K562 (cell line): Measurements from ENCODE around the gene SHF. TPM values are rescaled to one million over a fixed set of nuclear protein-coding genes. Genes with fewer than 3 reads are reported as not detected.

Experiments used
- ATAC-seq: fragments of 200-7000 bp; cut with Tn5 transposase; 3 replicates; pipeline ENCODE4 v1.9.1; 2020; ENCODE audit warnings: moderate library complexity
- BruUV-seq: library from RNA; stranded (reverse); fragments of 400-500 nt; replicated peaks from 2 replicates; lab custom pipeline; 2021; lab: Mats Ljungman, UMichigan
- CTCF ChIA-PET: fragments of 300-600 bp; formaldehyde crosslinking; extraction: SDS; loops from one replicate; lab custom pipeline; 2021; ENCODE audit warnings: low intra/inter-chr PET ratio; lab: Yijun Ruan, JAX
- POLR2A ChIA-PET: fragments of 300-600, 350-650 bp; sonication (Branson Sonifier 250); formaldehyde crosslinking; extraction: SDS; loops from one replicate; lab custom pipeline; 2021; ENCODE audit warnings: antibody characterized with exemption, inconsistent platforms; lab: Yijun Ruan, JAX
- DNase-seq, 4 experiments: peaks; one replicate each; pipeline versions ENCODE4 v3.0.0 to v3.0.0-alpha.2; 2011 to 2018; ENCODE audit warnings: low spot score in 3 of 4, mixed read lengths in 3 of 4; ENCODE audit errors: extremely low read depth in 1 of 4
- FAIRE-seq: peaks from 2 replicates; lab custom pipeline; 2011; peaks lifted over from hg19 to GRCh38; lab: Jason Lieb, UNC
- H2AFZ ChIP-seq: 2 replicates; pipeline ENCODE4 v1.6.0; 2011; ENCODE audit warnings: low read depth, low read length, control low read depth, inconsistent platforms
- H3K27ac ChIP-seq: fragments of 200-600 bp; 3 replicates; pipeline ENCODE4 v1.8.0; 2011; ENCODE audit warnings: low read depth, mild to moderate bottlenecking, control low read depth, inconsistent platforms, low read length, moderate library complexity, mixed read lengths; ENCODE audit errors: extremely low read depth
- H3K27me3 ChIP-seq, 2 experiments: fragments of 300-600 bp in 1 of 2; 2 replicates in 1 of 2; 3 replicates in 1 of 2; pipeline versions ENCODE4 v1.6.0 to v1.8.0; 2011; ENCODE audit warnings: inconsistent platforms in 2 of 2, low read length in 2 of 2, mild to moderate bottlenecking in 1 of 2, mixed read lengths in 1 of 2, moderate library complexity in 1 of 2; ENCODE audit not compliant: control insufficient read depth in 2 of 2, insufficient read depth in 2 of 2
- H3K36me3 ChIP-seq: fragments of 300-600 bp; 3 replicates; pipeline ENCODE4 v1.8.0; 2011; ENCODE audit warnings: mild to moderate bottlenecking, low read length, inconsistent platforms; ENCODE audit not compliant: control insufficient read depth, insufficient read depth
- H3K4me1 ChIP-seq, 2 experiments: fragments of 200-600 bp in 1 of 2; replicated peaks in 1 of 2; 2 replicates in 1 of 2; 3 replicates in 1 of 2; pipeline versions ENCODE4 v1.5.1 to v1.8.0; 2011; ENCODE audit warnings: inconsistent platforms in 2 of 2, low read length in 2 of 2, mild to moderate bottlenecking in 1 of 2, mixed read lengths in 1 of 2, moderate library complexity in 1 of 2; ENCODE audit not compliant: control insufficient read depth in 2 of 2, insufficient read depth in 2 of 2
- H3K4me2 ChIP-seq: 2 replicates; pipeline ENCODE4 v1.6.1; 2011; ENCODE audit warnings: low read length, control low read depth, inconsistent platforms, mixed read lengths; ENCODE audit not compliant: insufficient read depth
- H3K4me3 ChIP-seq: fragments of 200-600 bp; sonication (generic), shearing (Covaris generic); 2 replicates; pipeline ENCODE4 v1.5.1; 2016; ENCODE audit warnings: control low read depth, inconsistent platforms
- H3K79me2 ChIP-seq: fragments of 200-600 bp; 3 replicates; pipeline ENCODE4 v1.8.0; 2011; ENCODE audit warnings: low read length, inconsistent platforms; ENCODE audit not compliant: control insufficient read depth, insufficient read depth
- H3K9ac ChIP-seq, 2 experiments: 2 replicates each; pipeline versions ENCODE4 v1.6.0 to v1.6.1; 2011; ENCODE audit warnings: low read depth in 2 of 2, low read length in 2 of 2, control low read depth in 1 of 2, inconsistent platforms in 1 of 2, mild to moderate bottlenecking in 1 of 2, mixed read lengths in 1 of 2; ENCODE audit not compliant: insufficient read depth in 1 of 2
- H3K9me1 ChIP-seq: one replicate; pipeline ENCODE4 v1.6.0; 2011; ENCODE audit warnings: inconsistent platforms, mild to moderate bottlenecking, low read length, moderate library complexity; ENCODE audit not compliant: control insufficient read depth, insufficient read depth
- H3K9me3 ChIP-seq: replicated peaks from 2 replicates; pipeline ENCODE4 v1.5.1; 2011; ENCODE audit warnings: low read depth, low read length, inconsistent platforms; ENCODE audit not compliant: control insufficient read depth, insufficient read depth
- H4K20me1 ChIP-seq: replicated peaks from 2 replicates; pipeline ENCODE4 v1.6.1; 2011; ENCODE audit warnings: low read length, inconsistent platforms, mixed read lengths; ENCODE audit not compliant: control insufficient read depth, insufficient read depth
- HNRNPK ChIP-seq: fragments of 200-400 bp; formaldehyde crosslinking; IDR thresholded peaks from one replicate; pipeline ENCODE4 v1.6.1; 2018; ENCODE audit warnings: mild to moderate bottlenecking, low read depth, low read length; ENCODE audit not compliant: poor library complexity, severe bottlenecking
- KAT7 ChIP-seq: sonication (generic); formaldehyde crosslinking; IDR thresholded peaks from 2 replicates; pipeline ENCODE4 v1.8.0; 2022; ENCODE audit warnings: missing genetic modification reagents, mild to moderate bottlenecking, borderline replicate concordance
- NFE2 ChIP-seq: IDR thresholded peaks from 2 replicates; pipeline ENCODE4 v1.6.1; 2014; ENCODE audit warnings: antibody characterized with exemption, low read depth
- PHF21A ChIP-seq: fragments of 450-650 bp; IDR thresholded peaks from 2 replicates; pipeline ENCODE4 v1.6.1; 2017; ENCODE audit warnings: low read depth, borderline replicate concordance
- SMARCE1 ChIP-seq: fragments of 450-650 bp; IDR thresholded peaks from 2 replicates; pipeline ENCODE4 v1.7.1; 2016; ENCODE audit warnings: mild to moderate bottlenecking
- STAG1 ChIP-seq: sonication (generic); formaldehyde crosslinking; IDR thresholded peaks from 2 replicates; pipeline ENCODE4 v1.5.0; 2020; ENCODE audit warnings: missing genetic modification reagents, borderline replicate concordance
- UBTF ChIP-seq, 2 experiments: IDR thresholded peaks; 2 replicates each; pipeline ENCODE4 v1.6.1; 2012; ENCODE audit warnings: improper control_type of control experiment in 2 of 2, low read depth in 2 of 2, low read length in 2 of 2, borderline replicate concordance in 1 of 2
- ZBTB12 ChIP-seq: fragments of 250-450 bp; sonication (Bioruptor Pico); IDR thresholded peaks from 2 replicates; pipeline ENCODE4 v1.4.0; 2020
- ZBTB33 ChIP-seq: sonication (generic); formaldehyde crosslinking; IDR thresholded peaks from 2 replicates; pipeline ENCODE4 v1.8.1; 2023; ENCODE audit warnings: mild to moderate bottlenecking, missing genetic modification reagents
- ZBTB9 ChIP-seq: fragments of 450-650 bp; formaldehyde crosslinking; IDR thresholded peaks from 2 replicates; pipeline ENCODE4 v1.4.0; 2020; ENCODE audit warnings: mild to moderate bottlenecking, moderate library complexity
- ZNF431 ChIP-seq: sonication (generic); formaldehyde crosslinking; IDR thresholded peaks from 2 replicates; pipeline ENCODE4 v1.8.0; 2022; ENCODE audit warnings: mild to moderate bottlenecking, missing genetic modification reagents
- ZNF551 ChIP-seq: fragments of 250-450 bp; sonication (Bioruptor Pico); IDR thresholded peaks from 2 replicates; pipeline ENCODE4 v1.5.0; 2021; ENCODE audit warnings: mild to moderate bottlenecking, moderate library complexity
- WGBS: fragments of 100-300 bp; shearing (Covaris generic); methylation state at CpG from one replicate; pipeline ENCODE4 v1.1.6; 2016; ENCODE audit warnings: low coverage, mixed read lengths; ENCODE audit not compliant: insufficient coverage; ENCODE audit errors: missing lambda C conversion rate; 5-methylcytosine and 5-hydroxymethylcytosine counted together
- in situ Hi-C: fragments of 300-500 bp; cut with MboI; formaldehyde crosslinking; loops from 4 replicates; pipeline ENCODE4 v1.15.0; 2018; ENCODE audit warnings: inconsistent platforms, mixed read lengths
- intact Hi-C: fragments of 100-400 bp; cut with micrococcal nuclease; formaldehyde crosslinking; loops from 2 replicates; pipeline ENCODE4 v1.14.2; 2022
- polyA plus RNA-seq, 8 experiments: library from polyadenylated mRNA; depleted of rRNA in 4 of 8; stranded (reverse) in 5 of 8; unstranded in 3 of 8; fragments of >200 nt; fragmentation: Nextera tagmentation in 2 of 8; fragmentation: Illumina TruSeq in 1 of 8; extraction: Ambion mirVana in 2 of 8; extraction: Trizol in 1 of 8; gene quantifications; 2 replicates each; pipeline versions ENCODE4 v1.2.1 to v1.2.3, GENCODE V29; 2011 to 2014; ENCODE audit warnings: inconsistent platforms in 1 of 8, missing spikeins in 1 of 8
- total RNA-seq, 7 experiments: library from RNA; depleted of rRNA in 6 of 7; stranded (reverse); fragments of >200 nt in 6 of 7; fragmentation: Illumina TruSeq in 2 of 7; extraction: Trizol in 2 of 7; gene quantifications; 2 replicates each; pipeline versions ENCODE4 v1.2.1 to v1.2.3, GENCODE V29; 2011 to 2021; ENCODE audit warnings: low replicate concordance in 1 of 7

Gene SHF
- total and polyA plus RNA-seq, 9 of the 15 experiments (the other 6 are each of a cell fraction or from before 2014, with no cell fraction given) = 0.51 to 2.2 (median 0.85) TPM; not detected in 2

- no peaks in the 10 kb centered on the region for H3K27me3 ChIP-seq
- H3K27ac ChIP-seq = peak overlapping the region; percentile 86
- H3K9me3 ChIP-seq = no peaks in the 10 kb centered on the region
- no peaks in the 10 kb centered on the region for H3K36me3 ChIP-seq
- peak overlapping the region; percentile 82 to 97 for H3K9ac ChIP-seq
- peak; percentile 93 for ATAC-seq
- peak overlapping the region; percentile 95 for H2AFZ ChIP-seq
- H3K4me3 ChIP-seq = peak overlapping the region; percentile 69
- in situ Hi-C loops = no loop called here
- H3K9me1 ChIP-seq = no peaks in the 10 kb centered on the region
- intact Hi-C loops = loop anchor here (1.0 to 10.0 kb wide), 2 partner anchors 31 to 448 kb away; no protein-coding TSS in a partner anchor
- peak; percentile 81 for FAIRE-seq
- WGBS = 1% methylated on average over 45 of the region's 79 CpGs
- peak overlapping the region; percentile 76 for H3K4me2 ChIP-seq
- peaks cover 31 to 49% of the 10 kb centered on the region in 2 experiments for H3K4me1 ChIP-seq
- ChIA-PET CTCF (interaction anchor here (0.6 to 3.0 kb wide), 2 partner anchors 291 to 422 kb away, joined by 3 to 14 read pairs; no protein-coding TSS in a partner anchor), POLR2A (interaction anchor here (1.5 to 2.2 kb wide), 2 partner anchors 10 to 17 kb away, joined by 4 to 8 read pairs; no protein-coding TSS in a partner anchor)
- DNase-seq = peak; percentile 87 to 92 (median 88)
- H3K79me2 ChIP-seq = peaks cover 3% of the 10 kb centered on the region; the same call in 1 of the 3 replicates
- BruUV-seq = no TSS peak
- H4K20me1 ChIP-seq = peaks cover 5% of the 10 kb centered on the region; the same call in 1 of the 2 replicates
- TF ChIP-seq KAT7 (CRISPR knock-in tag) (no peak), PHF21A (no peak), ZNF431 (CRISPR knock-in tag) (no peak), STAG1 (CRISPR knock-in tag) (no peak), SMARCE1 (no peak), ZNF551 (no peak), UBTF (IDR thresholded peaks at IDR 0.05; ENCODE audit: borderline replicate concordance in 1 of 2, low read depth in 2 of 2, low read length in 2 of 2) (peak; percentile 7 to 91; a peak in 3 of 4 replicates), HNRNPK (no peak), NFE2 (no peak), ZBTB12 (0 out of 2 replicates have a peak, but pooled peaks have one; percentile 46), ZBTB33 (CRISPR knock-in tag) (no peak), ZBTB9 (CRISPR knock-in tag) (peak; percentile 73; the same call in 1 of the 2 replicates)
Observed at GRCh38 chr15:45166834-45167630, 20.7 kb downstream of the SHF start.
